IMR-90 (cell line): ENCODE measurements around the gene POU3F2. TPM values are rescaled to one million over a fixed set of nuclear protein-coding genes. Genes with fewer than 3 reads are reported as not detected.

Experiments
- ATAC-seq: fragments of 200-7000 bp; cut with Tn5 transposase; 2 replicates; pipeline ENCODE4 v1.9.1; 2020; ENCODE audit warnings: low read depth, mild to moderate bottlenecking, moderate library complexity
- BruUV-seq: library from RNA; stranded (reverse); fragments of 400-500 nt; replicated peaks from 2 replicates; lab custom pipeline; 2021; lab: Mats Ljungman, UMichigan
- CTCF ChIA-PET: fragments of 300-600 bp; formaldehyde crosslinking; extraction: SDS; loops from one replicate; lab custom pipeline; 2021; ENCODE audit warnings: antibody characterized with exemption; lab: Yijun Ruan, JAX
- POLR2A ChIA-PET: fragments of 300-600 bp; sonication (Branson Sonifier 250); formaldehyde crosslinking; loops from one replicate; lab custom pipeline; 2022; ENCODE audit warnings: antibody characterized with exemption; ENCODE audit not compliant: unreplicated experiment; lab: Charles Lee
- DNase-seq: peaks from one replicate; pipeline ENCODE4 v3.0.0; 2013
- H2AFZ ChIP-seq: replicated peaks from 2 replicates; pipeline ENCODE3; 2013; ENCODE audit warnings: low read length, mild to moderate bottlenecking; ENCODE audit not compliant: poor library complexity
- H2AK5ac ChIP-seq: 2 replicates; pipeline ENCODE4 v1.6.1; 2013; ENCODE audit warnings: low read depth, low read length, inconsistent platforms
- H2AK9ac ChIP-seq: replicated peaks from 2 replicates; pipeline ENCODE3; 2013; ENCODE audit warnings: mild to moderate bottlenecking, low read depth, low read length, moderate library complexity; ENCODE audit not compliant: poor library complexity
- H2BK120ac ChIP-seq: 2 replicates; pipeline ENCODE4 v1.6.1; 2013; ENCODE audit warnings: low read depth, low read length, inconsistent platforms
- H2BK15ac ChIP-seq: 3 replicates; pipeline ENCODE4 v1.6.1; 2013; ENCODE audit warnings: low read depth, low read length, inconsistent platforms
- H2BK20ac ChIP-seq: 2 replicates; pipeline ENCODE4 v1.6.1; 2013; ENCODE audit warnings: low read depth, mild to moderate bottlenecking, inconsistent platforms, low read length, moderate library complexity
- H2BK5ac ChIP-seq: 2 replicates; pipeline ENCODE4 v1.6.1; 2013; ENCODE audit warnings: mild to moderate bottlenecking, low read depth, low read length, inconsistent platforms; ENCODE audit not compliant: poor library complexity, severe bottlenecking
- H3K14ac ChIP-seq: replicated peaks from 2 replicates; pipeline ENCODE4 v1.6.1; 2013; ENCODE audit warnings: low read depth, low read length, inconsistent platforms
- H3K18ac ChIP-seq: 2 replicates; pipeline ENCODE4 v1.6.1; 2013; ENCODE audit warnings: low read depth, low read length, control low read depth
- H3K23ac ChIP-seq: 2 replicates; pipeline ENCODE4 v1.6.1; 2013; ENCODE audit warnings: low read depth, low read length, inconsistent platforms
- H3K27ac ChIP-seq: 2 replicates; pipeline ENCODE4 v1.5.1; 2013; ENCODE audit warnings: mild to moderate bottlenecking, control low read depth, low read length; ENCODE audit not compliant: insufficient read depth
- H3K27me3 ChIP-seq: 2 replicates; pipeline ENCODE4 v1.6.1; 2013; ENCODE audit warnings: low read length; ENCODE audit not compliant: control insufficient read depth, insufficient read depth
- H3K36me3 ChIP-seq: 2 replicates; pipeline ENCODE4 v1.6.1; 2013; ENCODE audit warnings: low read length, mixed read lengths; ENCODE audit not compliant: control insufficient read depth, insufficient read depth
- H3K4ac ChIP-seq: 2 replicates; pipeline ENCODE4 v1.6.1; 2013; ENCODE audit warnings: low read depth, low read length, inconsistent platforms
- H3K4me1 ChIP-seq: 2 replicates; pipeline ENCODE4 v1.6.1; 2013; ENCODE audit warnings: low read length, mixed read lengths; ENCODE audit not compliant: control insufficient read depth, insufficient read depth
- H3K4me2 ChIP-seq: 2 replicates; pipeline ENCODE4 v1.6.1; 2013; ENCODE audit warnings: low read depth, mild to moderate bottlenecking, control low read depth, low read length, moderate library complexity
- H3K4me3 ChIP-seq: 2 replicates; pipeline ENCODE4 v1.5.1; 2013; ENCODE audit warnings: low read depth, mild to moderate bottlenecking, control low read depth, low read length, moderate library complexity; ENCODE audit not compliant: insufficient read depth
- H3K56ac ChIP-seq: 2 replicates; pipeline ENCODE4 v1.6.1; 2013; ENCODE audit warnings: low read length, inconsistent platforms; ENCODE audit not compliant: insufficient read depth; ENCODE audit errors: extremely low read depth
- H3K79me1 ChIP-seq, 2 experiments: 2 replicates each; pipeline ENCODE4 v1.6.1; 2013; ENCODE audit warnings: low read length in 2 of 2, inconsistent platforms in 1 of 2, low read depth in 1 of 2
- H3K9ac ChIP-seq: 2 replicates; pipeline ENCODE4 v1.6.1; 2013; ENCODE audit warnings: low read depth, low read length, control low read depth
- H3K9me1 ChIP-seq: 2 replicates; pipeline ENCODE4 v1.6.1; 2013; ENCODE audit warnings: low read length, inconsistent platforms; ENCODE audit not compliant: insufficient read depth
- H3K9me3 ChIP-seq: 2 replicates; pipeline ENCODE4 v1.6.1; 2013; ENCODE audit warnings: low read length; ENCODE audit not compliant: control insufficient read depth, insufficient read depth
- H4K20me1 ChIP-seq: 2 replicates; pipeline ENCODE4 v1.6.1; 2013; ENCODE audit warnings: low read length, inconsistent platforms; ENCODE audit not compliant: insufficient read depth
- H4K5ac ChIP-seq: 2 replicates; pipeline ENCODE4 v1.6.1; 2013; ENCODE audit warnings: mild to moderate bottlenecking, low read depth, low read length, control low read depth
- H4K8ac ChIP-seq, 2 experiments: 2 replicates each; pipeline ENCODE4 v1.6.1; 2013; ENCODE audit warnings: low read depth in 2 of 2, low read length in 2 of 2, control low read depth in 1 of 2, inconsistent platforms in 1 of 2
- H4K91ac ChIP-seq: 2 replicates; pipeline ENCODE4 v1.6.1; 2013; ENCODE audit warnings: low read depth, low read length, inconsistent platforms; ENCODE audit not compliant: insufficient read depth
- BHLHE40 ChIP-seq: fragments of 150-350 bp; IDR thresholded peaks from 2 replicates; pipeline ENCODE4 v1.6.1; 2016; ENCODE audit warnings: mild to moderate bottlenecking, low read depth, low read length
- MAFK ChIP-seq: IDR thresholded peaks from 2 replicates; pipeline ENCODE4 v1.6.1; 2012; ENCODE audit warnings: low read depth, low read length, improper control_type of control experiment
- MAZ ChIP-seq: IDR thresholded peaks from 2 replicates; pipeline ENCODE4 v1.6.1; 2012; ENCODE audit warnings: low read depth, mild to moderate bottlenecking, low read length, improper control_type of control experiment, moderate library complexity, borderline replicate concordance
- MXI1 ChIP-seq: IDR thresholded peaks from 2 replicates; pipeline ENCODE4 v1.6.1; 2012; ENCODE audit warnings: low read depth, mild to moderate bottlenecking, low read length, moderate library complexity, borderline replicate concordance
- RAD21 ChIP-seq: IDR thresholded peaks from 2 replicates; pipeline ENCODE4 v1.6.1; 2012; ENCODE audit warnings: low read length, improper control_type of control experiment
- RFX5 ChIP-seq: IDR thresholded peaks from 2 replicates; pipeline ENCODE4 v1.8.0; 2012; ENCODE audit warnings: low read depth, mild to moderate bottlenecking, low read length, moderate library complexity
- SMC3 ChIP-seq: fragments of 150-350 bp; IDR thresholded peaks from 2 replicates; pipeline ENCODE4 v1.6.1; 2016; ENCODE audit warnings: low read depth, mild to moderate bottlenecking, antibody characterized with exemption, low read length, moderate library complexity
- WGBS, 2 experiments: methylation state at CpG; one replicate each; pipeline versions ENCODE4 v1.1.5 to v1.1.7; 2013; ENCODE audit warnings: missing lambda C conversion rate in 2 of 2; ENCODE audit not compliant: insufficient read length in 1 of 2; ENCODE audit errors: extremely low coverage in 2 of 2; 5-methylcytosine and 5-hydroxymethylcytosine counted together
- dilution Hi-C: fragments of 300-500 bp; cut with HindIII; formaldehyde crosslinking; loops from one replicate; pipeline ENCODE4 v1.14.3; 2018; ENCODE audit warnings: low sequenced_read_pairs; ENCODE audit not compliant: unreplicated experiment
- in situ Hi-C: fragments of 300-500 bp; cut with MboI; formaldehyde crosslinking; loops from 3 replicates; pipeline ENCODE4 v1.14.3; 2019; ENCODE audit warnings: low sequenced_read_pairs, inconsistent platforms, mixed read lengths
- intact Hi-C: fragments of 100-400 bp; cut with micrococcal nuclease; formaldehyde crosslinking; loops from 2 replicates; pipeline ENCODE4 v1.10.0; 2022
- polyA plus RNA-seq, 3 experiments: library from polyadenylated mRNA; depleted of rRNA; stranded (reverse); fragments of >200 nt; gene quantifications; 2 replicates each; pipeline ENCODE4 v1.2.3, GENCODE V29; 2012; ENCODE audit warnings: low replicate concordance in 1 of 3
- total RNA-seq: library from RNA; depleted of rRNA; stranded (reverse); fragments of >200 nt; gene quantifications from 2 replicates; pipeline ENCODE4 v1.2.3, GENCODE V29; 2012
- TF ChIP-seq, protein P1 (sequence below): fragments of 150-350 bp; IDR thresholded peaks from 2 replicates; pipeline ENCODE4 v1.6.1; 2017; ENCODE audit warnings: mild to moderate bottlenecking, antibody characterized with exemption, low read length, low read depth
- TF ChIP-seq, protein P2 (sequence below): conservative IDR thresholded peaks from 2 replicates; pipeline ENCODE4 v1.5.1; 2012; ENCODE audit warnings: mild to moderate bottlenecking, low read depth, low read length, improper control_type of control experiment
- TF ChIP-seq, protein P3 (sequence below): fragments of 150-350 bp; IDR thresholded peaks from 2 replicates; pipeline ENCODE4 v1.6.1; 2016; ENCODE audit warnings: low read depth, mild to moderate bottlenecking, low read length, moderate library complexity, borderline replicate concordance

Gene POU3F2
- total and polyA plus RNA-seq, 2 of the 4 experiments (the other 2 are of a cell fraction) = not detected

DNA sequence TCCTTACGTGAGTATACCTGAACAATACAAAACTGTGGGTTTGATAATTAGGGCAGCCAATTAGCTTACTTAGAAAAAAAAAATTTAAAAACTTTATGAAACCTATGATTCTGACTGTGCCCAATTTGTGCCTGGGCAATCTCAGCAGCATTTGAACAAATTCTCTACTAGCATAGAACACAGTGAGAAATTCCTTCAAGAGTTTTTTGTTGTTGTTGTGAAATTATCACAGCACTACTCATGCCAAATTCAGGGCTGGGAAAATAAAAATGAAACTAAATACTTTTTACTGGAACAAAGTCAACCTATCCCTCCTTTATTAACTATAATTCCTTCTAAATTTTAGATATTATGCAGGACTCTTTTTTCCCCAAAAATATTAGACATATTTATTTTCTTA is 42.9 kb downstream of the POU3F2 start:
- Histone ChIP-seq H3K4ac (no peak overlapping the region), H2BK15ac (no peak overlapping the region), H2BK5ac (no peak overlapping the region), H2BK120ac (no peak overlapping the region), H3K36me3 (peaks cover 3% of the 10 kb centered on the region; the same call in 1 of the 2 replicates), H3K9me1 (0 out of 2 replicates have a peak, but pooled peaks cover 2% of the 10 kb centered on the region), H3K56ac (no peak overlapping the region), H2BK20ac (no peak overlapping the region), H3K27ac (no peak overlapping the region), H3K18ac (no peak overlapping the region), H3K14ac (no peak overlapping the region), H3K4me1 (no peaks in the 10 kb centered on the region), H3K4me3 (no peak overlapping the region), H3K79me1 (peaks cover 0 to 3% of the 10 kb centered on the region in 2 experiments; a peak in 1 of 4 replicates), H2AK9ac (no peak overlapping the region), H2AK5ac (no peak overlapping the region), H4K8ac (no peak overlapping the region), H4K91ac (no peak overlapping the region), H3K9ac (no peak overlapping the region), H4K5ac (no peak overlapping the region), H3K4me2 (no peak overlapping the region), H2AFZ (no peak overlapping the region), H3K27me3 (no peaks in the 10 kb centered on the region), H3K23ac (no peak overlapping the region), H3K9me3 (no peaks in the 10 kb centered on the region), H4K20me1 (no peaks in the 10 kb centered on the region)
- TF ChIP-seq, protein P1, sequence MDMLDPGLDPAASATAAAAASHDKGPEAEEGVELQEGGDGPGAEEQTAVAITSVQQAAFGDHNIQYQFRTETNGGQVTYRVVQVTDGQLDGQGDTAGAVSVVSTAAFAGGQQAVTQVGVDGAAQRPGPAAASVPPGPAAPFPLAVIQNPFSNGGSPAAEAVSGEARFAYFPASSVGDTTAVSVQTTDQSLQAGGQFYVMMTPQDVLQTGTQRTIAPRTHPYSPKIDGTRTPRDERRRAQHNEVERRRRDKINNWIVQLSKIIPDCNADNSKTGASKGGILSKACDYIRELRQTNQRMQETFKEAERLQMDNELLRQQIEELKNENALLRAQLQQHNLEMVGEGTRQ = no peak
- no peak for TF ChIP-seq MAFK
- TF ChIP-seq, protein P2, sequence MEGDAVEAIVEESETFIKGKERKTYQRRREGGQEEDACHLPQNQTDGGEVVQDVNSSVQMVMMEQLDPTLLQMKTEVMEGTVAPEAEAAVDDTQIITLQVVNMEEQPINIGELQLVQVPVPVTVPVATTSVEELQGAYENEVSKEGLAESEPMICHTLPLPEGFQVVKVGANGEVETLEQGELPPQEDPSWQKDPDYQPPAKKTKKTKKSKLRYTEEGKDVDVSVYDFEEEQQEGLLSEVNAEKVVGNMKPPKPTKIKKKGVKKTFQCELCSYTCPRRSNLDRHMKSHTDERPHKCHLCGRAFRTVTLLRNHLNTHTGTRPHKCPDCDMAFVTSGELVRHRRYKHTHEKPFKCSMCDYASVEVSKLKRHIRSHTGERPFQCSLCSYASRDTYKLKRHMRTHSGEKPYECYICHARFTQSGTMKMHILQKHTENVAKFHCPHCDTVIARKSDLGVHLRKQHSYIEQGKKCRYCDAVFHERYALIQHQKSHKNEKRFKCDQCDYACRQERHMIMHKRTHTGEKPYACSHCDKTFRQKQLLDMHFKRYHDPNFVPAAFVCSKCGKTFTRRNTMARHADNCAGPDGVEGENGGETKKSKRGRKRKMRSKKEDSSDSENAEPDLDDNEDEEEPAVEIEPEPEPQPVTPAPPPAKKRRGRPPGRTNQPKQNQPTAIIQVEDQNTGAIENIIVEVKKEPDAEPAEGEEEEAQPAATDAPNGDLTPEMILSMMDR = no peak
- no peak for TF ChIP-seq RFX5
- TF ChIP-seq SMC3 = no peak
- TF ChIP-seq, protein P3, sequence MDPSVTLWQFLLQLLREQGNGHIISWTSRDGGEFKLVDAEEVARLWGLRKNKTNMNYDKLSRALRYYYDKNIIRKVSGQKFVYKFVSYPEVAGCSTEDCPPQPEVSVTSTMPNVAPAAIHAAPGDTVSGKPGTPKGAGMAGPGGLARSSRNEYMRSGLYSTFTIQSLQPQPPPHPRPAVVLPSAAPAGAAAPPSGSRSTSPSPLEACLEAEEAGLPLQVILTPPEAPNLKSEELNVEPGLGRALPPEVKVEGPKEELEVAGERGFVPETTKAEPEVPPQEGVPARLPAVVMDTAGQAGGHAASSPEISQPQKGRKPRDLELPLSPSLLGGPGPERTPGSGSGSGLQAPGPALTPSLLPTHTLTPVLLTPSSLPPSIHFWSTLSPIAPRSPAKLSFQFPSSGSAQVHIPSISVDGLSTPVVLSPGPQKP = no peak
- no peak for TF ChIP-seq BHLHE40
- no peak for TF ChIP-seq RAD21
- TF ChIP-seq MXI1 = no peak
- no peak for TF ChIP-seq MAZ
- ChIA-PET CTCF (no interaction called here), POLR2A (no interaction called here)
- DNase-seq = no peak
- dilution Hi-C loops = no loop called here
- BruUV-seq = no TSS peak
- WGBS, 2 experiments = no CpG with 5 or more reads among the region's 1 CpG
- in situ Hi-C loops = no loop called here
- intact Hi-C loops = no loop called here
- ATAC-seq = no peak
